ENCODE data around the gene CACNA2D1.

CACNA2D1 gene

GRCh38 chr7:82360591-82361368, 82.8 kb downstream of the CACNA2D1 start:
- no peaks in the 10 kb centered on the region for H3K79me2 ChIP-seq
- H3K27me3 ChIP-seq (ENCODE audit: control insufficient read depth, insufficient read depth, low read length): no peaks in the 10 kb centered on the region
- no peak overlapping the region for H2AFZ ChIP-seq
- H3K4me2 ChIP-seq (ENCODE audit: low read length): no peak overlapping the region
- H3K9me3 ChIP-seq (ENCODE audit: control insufficient read depth, low read length): no peaks in the 10 kb centered on the region
- H3K9ac ChIP-seq: no peak overlapping the region
- no peaks in the 10 kb centered on the region for H3K4me1 ChIP-seq
- no peak overlapping the region for H3K27ac ChIP-seq
- no peak overlapping the region for H3K4me3 ChIP-seq (ENCODE audit: low read depth, low read length)
- TF ChIP-seq CTCF (IDR thresholded peaks at IDR 0.05): no peak
- no peaks in the 10 kb centered on the region for H3K36me3 ChIP-seq (ENCODE audit: control insufficient read depth, insufficient read depth, low read length)

GRCh38 chr7:82359426-82359825, 84.2 kb downstream of the CACNA2D1 start:
- Histone ChIP-seq H3K27me3 (ENCODE audit: control insufficient read depth, insufficient read depth, low read length) (no peaks in the 10 kb centered on the region), H3K36me3 (ENCODE audit: control insufficient read depth, insufficient read depth, low read length) (no peaks in the 10 kb centered on the region), H3K4me3 (ENCODE audit: low read depth, low read length) (no peak overlapping the region), H3K4me2 (ENCODE audit: low read length) (no peak overlapping the region), H3K4me1 (no peaks in the 10 kb centered on the region), H3K27ac (no peak overlapping the region), H3K9ac (no peak overlapping the region), H3K9me3 (ENCODE audit: control insufficient read depth, low read length) (no peaks in the 10 kb centered on the region), H3K79me2 (no peaks in the 10 kb centered on the region), H2AFZ (no peak overlapping the region)
- TF ChIP-seq CTCF (IDR thresholded peaks at IDR 0.05): no peak

GRCh38 chr7:82358923-82359322, 84.7 kb downstream of the CACNA2D1 start:
- Histone ChIP-seq H3K9me3 (ENCODE audit: control insufficient read depth, low read length) (no peaks in the 10 kb centered on the region), H3K9ac (no peak overlapping the region), H3K4me3 (ENCODE audit: low read depth, low read length) (no peak overlapping the region), H3K36me3 (ENCODE audit: control insufficient read depth, insufficient read depth, low read length) (no peaks in the 10 kb centered on the region), H3K79me2 (no peaks in the 10 kb centered on the region), H3K27me3 (ENCODE audit: control insufficient read depth, insufficient read depth, low read length) (no peaks in the 10 kb centered on the region), H2AFZ (no peak overlapping the region), H3K27ac (no peak overlapping the region), H3K4me1 (no peaks in the 10 kb centered on the region), H3K4me2 (ENCODE audit: low read length) (no peak overlapping the region)
- TF ChIP-seq CTCF (IDR thresholded peaks at IDR 0.05): no peak

GRCh38 chr7:82358009-82358578, 85.5 kb downstream of the CACNA2D1 start:
- Histone ChIP-seq H3K4me3 (ENCODE audit: low read depth, low read length) (no peak overlapping the region), H3K9ac (no peak overlapping the region), H3K9me3 (ENCODE audit: control insufficient read depth, low read length) (no peaks in the 10 kb centered on the region), H3K4me1 (no peaks in the 10 kb centered on the region), H3K4me2 (ENCODE audit: low read length) (no peak overlapping the region), H3K79me2 (no peaks in the 10 kb centered on the region), H2AFZ (no peak overlapping the region), H3K27ac (no peak overlapping the region), H3K27me3 (ENCODE audit: control insufficient read depth, insufficient read depth, low read length) (no peaks in the 10 kb centered on the region), H3K36me3 (ENCODE audit: control insufficient read depth, insufficient read depth, low read length) (no peaks in the 10 kb centered on the region)
- no peak for TF ChIP-seq CTCF (IDR thresholded peaks at IDR 0.05)

- TF ChIP-seq CTCF (IDR thresholded peaks at IDR 0.05): no peak
- Histone ChIP-seq H3K79me2 (no peaks in the 10 kb centered on the region), H3K4me3 (ENCODE audit: low read depth, low read length) (no peak overlapping the region), H3K36me3 (ENCODE audit: control insufficient read depth, insufficient read depth, low read length) (no peaks in the 10 kb centered on the region), H3K27me3 (ENCODE audit: control insufficient read depth, insufficient read depth, low read length) (no peaks in the 10 kb centered on the region), H3K9ac (no peak overlapping the region), H2AFZ (no peak overlapping the region), H3K4me2 (ENCODE audit: low read length) (no peak overlapping the region), H3K27ac (no peak overlapping the region), H3K9me3 (ENCODE audit: control insufficient read depth, low read length) (no peaks in the 10 kb centered on the region), H3K4me1 (no peaks in the 10 kb centered on the region)
Observed at GRCh38 chr7:82348251-82348650, 95.3 kb downstream of the CACNA2D1 start.

Measured in parathyroid adenoma (tissue), 2 donors.